Activated naive CD8-positive, alpha-beta T cell treated with anti-CD3 and anti-CD28 coated beads, Interleukin-2, amount 50 U/mL, for 24 hours (primary cell): ENCODE measurements around the gene PPM1L.

Source experiments
- ATAC-seq: fragments of 150-1000 bp; cut with Tn5 transposase; one replicate; pipeline ENCODE4 v1.10.0; 2021
- DNase-seq: peaks from one replicate; pipeline ENCODE4 v3.0.0; 2021
- H3K27ac Mint-ChIP-seq: one replicate; pipeline ENCODE4 v1.8.0; 2021; ENCODE audit warnings: mild to moderate bottlenecking, mixed read lengths
- H3K27me3 Mint-ChIP-seq: one replicate; pipeline ENCODE4 v1.8.0; 2021; ENCODE audit warnings: mixed read lengths
- H3K36me3 Mint-ChIP-seq: one replicate; pipeline ENCODE4 v1.8.0; 2021; ENCODE audit warnings: low read depth, mixed read lengths
- H3K4me1 Mint-ChIP-seq: one replicate; pipeline ENCODE4 v1.8.0; 2021; ENCODE audit warnings: mixed read lengths
- H3K4me3 Mint-ChIP-seq: one replicate; pipeline ENCODE4 v1.8.0; 2021; ENCODE audit warnings: mild to moderate bottlenecking, moderate library complexity, mixed read lengths
- H3K9me3 Mint-ChIP-seq: one replicate; pipeline ENCODE4 v1.8.0; 2021; ENCODE audit warnings: mixed read lengths

The PPM1L gene

DNA sequence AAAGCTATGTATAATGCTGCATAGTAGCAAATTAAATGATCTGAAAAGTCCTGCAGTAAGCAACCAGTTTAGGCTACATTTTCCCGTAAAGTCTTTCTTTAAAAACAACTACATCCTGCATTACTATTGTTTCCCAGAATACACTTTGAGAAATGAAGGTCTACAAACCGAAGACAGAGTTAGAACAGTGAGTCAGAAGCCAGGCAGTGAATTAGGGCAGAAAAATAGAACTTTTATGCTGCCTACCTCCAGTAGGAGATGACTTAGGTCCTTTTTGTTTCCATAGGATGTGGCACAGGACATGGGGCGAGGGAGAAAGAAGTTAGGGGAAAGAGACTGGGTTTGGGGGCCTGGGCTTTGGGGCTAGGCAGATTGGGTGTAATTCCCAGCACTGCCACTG lies 127.3 kb downstream of the PPM1L start:
- Mint-ChIP-seq H3K27ac (no peak overlapping the region), H3K9me3 (peaks cover 15% of the 10 kb centered on the region), H3K4me3 (no peak overlapping the region), H3K36me3 (peaks cover 7% of the 10 kb centered on the region), H3K4me1 (no peaks in the 10 kb centered on the region), H3K27me3 (peaks cover 8% of the 10 kb centered on the region)
- ATAC-seq (no peak), DNase-seq (no peak)

GRCh38 chr3:160885791-160886286 lies 129.8 kb downstream of the PPM1L start:
- Mint-ChIP-seq H3K4me3 (no peak overlapping the region), H3K4me1 (no peaks in the 10 kb centered on the region), H3K9me3 (peaks cover 15% of the 10 kb centered on the region), H3K36me3 (peaks cover 7% of the 10 kb centered on the region), H3K27me3 (peaks cover 6% of the 10 kb centered on the region), H3K27ac (no peak overlapping the region)
- DNase-seq: no peak
- ATAC-seq: no peak

DNA sequence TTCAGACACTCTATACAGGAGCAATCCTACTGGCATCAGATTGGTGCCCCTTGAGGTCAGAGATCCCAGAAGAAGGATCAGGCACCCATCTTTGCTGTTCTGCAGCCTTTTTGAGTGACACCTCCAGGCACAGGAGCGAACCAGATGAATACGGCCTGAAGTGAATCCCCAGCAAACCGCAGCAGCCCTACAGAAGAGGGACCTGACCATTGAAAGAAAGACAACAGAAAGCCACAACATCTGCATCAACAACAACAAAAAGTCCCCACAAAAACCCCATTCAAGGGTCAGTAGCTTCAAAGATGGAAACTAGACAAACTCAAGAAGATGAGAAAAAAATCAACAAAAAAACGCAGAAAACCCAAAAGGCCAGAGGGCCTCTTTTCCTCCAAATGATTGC lies 130.4 kb downstream of the PPM1L start:
- Mint-ChIP-seq H3K9me3 (peaks cover 15% of the 10 kb centered on the region), H3K4me1 (no peaks in the 10 kb centered on the region), H3K27me3 (peaks cover 2% of the 10 kb centered on the region), H3K27ac (no peak overlapping the region), H3K36me3 (peaks cover 7% of the 10 kb centered on the region), H3K4me3 (no peak overlapping the region)
- no peak for DNase-seq
- ATAC-seq: no peak

- H3K27me3 Mint-ChIP-seq: no peaks in the 10 kb centered on the region
- H3K36me3 Mint-ChIP-seq: no peaks in the 10 kb centered on the region
- ATAC-seq (no peak), DNase-seq (no peak)
- H3K4me3 Mint-ChIP-seq: no peak overlapping the region
- no peak overlapping the region for H3K27ac Mint-ChIP-seq
- peaks cover under 1% of the 10 kb centered on the region for H3K9me3 Mint-ChIP-seq
- H3K4me1 Mint-ChIP-seq: no peaks in the 10 kb centered on the region
These were observed 137.2 kb downstream of the PPM1L start for GRCh38 chr3:160893207-160893606.

DNA sequence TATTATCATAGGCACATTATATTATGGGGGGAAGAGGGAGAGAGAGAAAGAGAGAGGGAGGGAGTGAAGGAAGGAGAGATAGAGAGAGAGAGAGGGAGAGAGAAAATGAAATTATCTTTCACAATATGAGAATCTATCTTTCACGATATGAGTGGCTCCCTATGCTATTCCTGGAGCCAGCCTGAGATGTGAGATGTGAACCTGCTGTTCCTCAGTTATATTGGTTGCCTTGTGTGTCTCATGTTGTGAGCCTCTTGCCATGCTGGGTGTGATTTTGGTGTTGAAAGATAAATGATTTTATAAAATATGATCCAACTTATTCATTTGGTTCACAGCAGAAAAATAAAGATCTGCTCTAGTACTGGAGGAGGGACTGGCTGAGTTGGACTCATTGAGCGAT lies 148.7 kb downstream of the PPM1L start:
- peaks cover 11% of the 10 kb centered on the region for H3K9me3 Mint-ChIP-seq
- no peak for ATAC-seq
- DNase-seq: no peak
- no peak overlapping the region for H3K4me3 Mint-ChIP-seq
- no peak overlapping the region for H3K27ac Mint-ChIP-seq
- no peaks in the 10 kb centered on the region for H3K27me3 Mint-ChIP-seq
- peaks cover 2% of the 10 kb centered on the region for H3K36me3 Mint-ChIP-seq
- no peaks in the 10 kb centered on the region for H3K4me1 Mint-ChIP-seq

DNA sequence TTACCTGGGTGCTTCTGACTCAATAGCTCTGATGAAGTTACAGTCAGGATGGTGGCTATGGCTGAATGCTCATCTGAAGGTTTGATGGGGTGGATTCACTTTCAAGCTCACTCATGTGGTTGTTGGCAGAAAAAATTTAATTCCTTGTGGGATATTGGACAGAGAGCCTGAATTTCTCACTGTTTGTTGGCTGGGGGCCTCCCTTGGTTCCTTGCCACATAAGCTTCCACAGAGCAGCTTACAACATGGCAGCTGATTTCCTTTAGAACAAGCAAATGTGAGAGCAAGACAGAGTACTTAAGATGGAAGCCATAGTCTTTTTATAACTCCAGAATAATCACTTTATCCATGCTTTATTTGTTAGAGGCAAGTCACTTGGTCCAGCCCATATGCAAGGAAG lies 150.6 kb downstream of the PPM1L start:
- no peaks in the 10 kb centered on the region for H3K4me1 Mint-ChIP-seq
- H3K4me3 Mint-ChIP-seq: no peak overlapping the region
- H3K27me3 Mint-ChIP-seq: no peaks in the 10 kb centered on the region
- peaks cover 11% of the 10 kb centered on the region for H3K9me3 Mint-ChIP-seq
- no peak for DNase-seq
- no peak overlapping the region for H3K27ac Mint-ChIP-seq
- peaks cover 2% of the 10 kb centered on the region for H3K36me3 Mint-ChIP-seq
- no peak for ATAC-seq

DNA sequence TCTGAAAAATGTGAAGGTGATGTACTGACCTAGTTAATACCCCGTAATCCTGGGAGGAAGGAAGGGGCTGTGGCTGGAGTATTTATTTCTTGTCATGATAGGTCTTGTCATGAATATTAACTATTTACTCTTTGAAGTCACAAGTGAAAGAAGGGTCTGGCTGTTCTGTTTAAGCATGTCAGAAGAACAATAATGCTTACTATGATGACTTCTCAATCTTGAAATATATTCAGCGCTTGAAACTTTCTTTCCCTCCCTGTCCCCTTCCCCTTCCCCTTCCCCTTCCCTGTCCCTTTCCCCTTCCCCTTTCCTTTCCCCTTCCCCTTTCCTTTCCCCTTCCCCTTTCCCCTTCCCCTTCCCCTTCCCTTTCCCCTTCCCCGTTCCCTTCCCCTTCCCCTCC lies 153.9 kb downstream of the PPM1L start:
- ATAC-seq (no peak), DNase-seq (no peak)
- peaks cover 8% of the 10 kb centered on the region for H3K9me3 Mint-ChIP-seq
- H3K27me3 Mint-ChIP-seq: no peaks in the 10 kb centered on the region
- peaks cover 2% of the 10 kb centered on the region for H3K36me3 Mint-ChIP-seq
- no peak overlapping the region for H3K4me3 Mint-ChIP-seq
- H3K27ac Mint-ChIP-seq: no peak overlapping the region
- no peaks in the 10 kb centered on the region for H3K4me1 Mint-ChIP-seq

DNA sequence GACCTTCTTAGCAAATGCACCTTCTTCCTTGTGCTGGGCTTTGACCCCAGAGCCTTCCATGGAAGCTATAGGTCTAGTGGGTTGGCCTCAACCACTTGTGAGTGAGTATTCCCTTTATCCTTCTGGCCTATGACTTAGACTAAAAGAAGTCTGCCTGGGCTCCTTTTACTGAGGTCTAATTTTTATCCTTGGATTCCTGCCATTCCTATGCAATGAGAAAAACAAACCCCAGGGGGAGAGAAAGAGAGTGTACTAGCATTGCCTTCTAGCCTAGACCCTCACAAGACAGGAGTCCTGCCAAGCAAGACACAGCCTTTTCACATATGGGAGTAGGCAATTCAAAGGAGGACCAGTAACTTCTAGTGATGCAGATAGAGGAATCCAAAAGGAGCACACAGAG lies 155.4 kb downstream of the PPM1L start:
- H3K4me3 Mint-ChIP-seq: no peak overlapping the region
- H3K4me1 Mint-ChIP-seq: no peaks in the 10 kb centered on the region
- ATAC-seq: no peak
- no peaks in the 10 kb centered on the region for H3K27me3 Mint-ChIP-seq
- no peak overlapping the region for H3K27ac Mint-ChIP-seq
- peaks cover 7% of the 10 kb centered on the region for H3K9me3 Mint-ChIP-seq
- DNase-seq: no peak
- peaks cover 2% of the 10 kb centered on the region for H3K36me3 Mint-ChIP-seq

DNA sequence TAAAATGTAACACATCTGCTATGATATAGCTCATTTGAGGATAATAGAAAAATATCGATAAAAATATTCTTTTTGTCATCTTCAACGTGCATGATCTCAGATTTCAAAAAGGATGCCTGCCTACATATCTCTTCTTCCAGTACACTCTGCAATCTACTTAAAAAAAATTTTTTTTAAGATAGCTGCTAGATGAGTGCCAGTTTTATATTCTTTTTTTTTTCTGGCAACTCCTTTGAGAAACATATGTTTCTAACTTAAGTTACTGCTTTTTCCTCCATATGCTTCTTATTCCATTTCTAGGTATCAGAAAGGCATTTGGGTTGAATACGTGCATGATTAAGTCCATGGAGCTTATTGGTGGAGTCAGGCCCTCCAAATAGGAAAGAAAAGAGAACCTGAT lies 160.4 kb downstream of the PPM1L start:
- H3K27me3 Mint-ChIP-seq: no peaks in the 10 kb centered on the region
- H3K27ac Mint-ChIP-seq: no peak overlapping the region
- DNase-seq (no peak), ATAC-seq (no peak)
- no peaks in the 10 kb centered on the region for H3K4me1 Mint-ChIP-seq
- no peaks in the 10 kb centered on the region for H3K36me3 Mint-ChIP-seq
- no peak overlapping the region for H3K4me3 Mint-ChIP-seq
- no peaks in the 10 kb centered on the region for H3K9me3 Mint-ChIP-seq

DNA sequence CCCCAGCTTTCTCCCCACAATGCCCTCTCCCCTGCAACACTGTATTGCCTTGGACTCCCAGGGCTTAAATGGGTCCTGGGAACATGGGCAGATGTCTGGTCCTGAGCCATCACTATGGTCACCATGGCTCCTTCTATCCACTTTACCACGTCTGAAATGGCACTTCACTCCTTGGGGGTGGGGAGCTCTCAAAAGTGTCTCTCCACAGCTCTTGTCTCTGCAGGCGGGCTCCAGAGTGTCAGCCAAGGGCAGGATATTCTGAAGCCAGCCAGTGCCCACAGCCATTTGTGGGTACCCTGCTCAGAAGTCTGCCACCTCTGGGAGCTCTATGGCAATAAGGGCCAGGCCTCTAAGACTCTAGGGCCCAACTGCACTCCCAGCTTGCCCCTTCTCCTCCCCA lies 163.9 kb downstream of the PPM1L start:
- Mint-ChIP-seq H3K4me3 (no peak overlapping the region), H3K36me3 (no peaks in the 10 kb centered on the region), H3K27ac (no peak overlapping the region), H3K4me1 (peaks cover 7% of the 10 kb centered on the region), H3K9me3 (no peaks in the 10 kb centered on the region), H3K27me3 (no peaks in the 10 kb centered on the region)
- DNase-seq (no peak), ATAC-seq (no peak)

DNA sequence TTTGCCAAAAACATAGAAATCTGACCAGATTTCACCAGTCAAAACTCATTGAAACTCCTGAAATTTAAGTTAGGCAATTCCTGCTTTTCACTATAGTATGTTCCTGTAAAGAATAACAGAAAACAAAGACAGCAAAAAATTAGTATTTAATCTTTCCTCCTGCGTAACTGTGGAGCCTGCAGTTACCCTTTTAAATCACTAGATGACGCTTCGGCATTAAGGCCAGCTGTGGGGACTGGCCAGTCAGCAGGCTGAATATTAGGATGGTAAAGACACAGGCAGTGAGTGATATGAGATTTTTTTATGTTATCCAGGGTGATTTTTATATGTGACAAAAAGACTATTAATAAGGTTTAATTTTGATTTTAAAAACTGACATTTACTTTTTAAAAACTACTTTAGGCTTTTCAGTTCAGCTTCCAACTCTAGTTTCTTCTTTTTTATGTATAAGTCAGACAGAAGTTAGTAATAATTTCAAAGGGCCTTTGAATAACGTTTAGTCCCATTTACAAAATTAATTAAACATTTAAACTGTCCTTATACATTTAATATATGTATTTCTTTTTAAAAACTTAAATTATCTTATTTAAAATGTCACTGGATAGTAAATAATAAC lies 165.1 kb downstream of the PPM1L start:
- no peak for DNase-seq
- Mint-ChIP-seq H3K27me3 (no peaks in the 10 kb centered on the region), H3K9me3 (no peaks in the 10 kb centered on the region), H3K4me3 (no peak overlapping the region), H3K36me3 (no peaks in the 10 kb centered on the region), H3K27ac (no peak overlapping the region), H3K4me1 (peaks cover 7% of the 10 kb centered on the region)
- ATAC-seq: no peak

DNA sequence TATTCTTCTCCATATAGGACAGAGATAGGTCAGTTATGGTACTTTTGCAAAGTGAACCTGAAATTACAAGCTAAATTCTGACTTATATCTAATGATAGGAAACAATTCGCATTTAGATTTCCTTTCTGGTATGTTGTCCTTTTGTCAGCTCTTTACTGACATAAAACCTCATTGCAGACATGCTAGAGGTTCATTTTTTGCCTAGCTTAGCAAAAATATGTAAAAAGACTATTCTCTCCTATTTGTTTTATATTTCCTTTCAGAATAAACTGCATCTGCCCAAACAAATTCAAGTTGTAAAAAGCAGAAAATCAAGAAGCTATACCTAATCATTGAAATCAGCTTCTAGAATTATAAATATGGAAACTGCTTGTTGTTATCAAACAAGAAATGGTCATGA lies 168.7 kb downstream of the PPM1L start:
- DNase-seq: no peak
- peaks cover 7% of the 10 kb centered on the region for H3K4me1 Mint-ChIP-seq
- no peaks in the 10 kb centered on the region for H3K36me3 Mint-ChIP-seq
- no peak overlapping the region for H3K27ac Mint-ChIP-seq
- ATAC-seq: no peak
- peaks cover under 1% of the 10 kb centered on the region for H3K27me3 Mint-ChIP-seq
- no peak overlapping the region for H3K4me3 Mint-ChIP-seq
- H3K9me3 Mint-ChIP-seq: no peaks in the 10 kb centered on the region

- DNase-seq (no peak), ATAC-seq (no peak)
- Mint-ChIP-seq H3K27me3 (peaks cover 2% of the 10 kb centered on the region), H3K4me3 (no peak overlapping the region), H3K27ac (no peak overlapping the region), H3K4me1 (peaks cover 2% of the 10 kb centered on the region), H3K9me3 (no peaks in the 10 kb centered on the region), H3K36me3 (no peaks in the 10 kb centered on the region)
These were observed 171.6 kb downstream of the PPM1L start for GRCh38 chr3:160927620-160928019.

GRCh38 chr3:160928183-160928726 lies 172.2 kb downstream of the PPM1L start:
- Mint-ChIP-seq H3K27me3 (peaks cover 2% of the 10 kb centered on the region), H3K4me3 (no peak overlapping the region), H3K4me1 (peaks cover 2% of the 10 kb centered on the region), H3K36me3 (no peaks in the 10 kb centered on the region), H3K27ac (no peak overlapping the region), H3K9me3 (no peaks in the 10 kb centered on the region)
- ATAC-seq (no peak), DNase-seq (no peak)

GRCh38 chr3:160929595-160929994 lies 173.6 kb downstream of the PPM1L start:
- Mint-ChIP-seq H3K36me3 (no peaks in the 10 kb centered on the region), H3K4me1 (no peaks in the 10 kb centered on the region), H3K4me3 (no peak overlapping the region), H3K27me3 (peaks cover 2% of the 10 kb centered on the region), H3K27ac (no peak overlapping the region), H3K9me3 (no peaks in the 10 kb centered on the region)
- ATAC-seq (no peak), DNase-seq (no peak)

DNA sequence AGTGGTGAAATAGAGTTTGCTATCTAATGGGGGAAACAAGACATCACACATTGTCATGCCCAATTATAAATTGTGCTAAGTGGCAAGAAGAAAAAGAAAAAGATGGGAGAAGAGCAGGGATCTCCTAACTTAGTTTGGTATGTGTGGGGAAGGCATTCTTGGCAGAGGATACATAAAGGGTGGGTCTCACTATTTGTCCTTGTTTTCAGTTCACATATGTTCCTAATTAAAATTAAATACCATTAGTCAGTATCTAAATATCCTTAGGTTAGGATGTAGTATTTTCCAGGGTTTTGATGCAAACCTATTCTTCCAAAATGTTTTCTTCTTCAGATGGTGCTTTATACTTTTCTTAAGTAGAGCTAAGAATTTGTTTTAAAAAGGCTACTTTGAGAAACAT lies 175.4 kb downstream of the PPM1L start:
- no peaks in the 10 kb centered on the region for H3K9me3 Mint-ChIP-seq
- no peak overlapping the region for H3K27ac Mint-ChIP-seq
- H3K4me1 Mint-ChIP-seq: no peaks in the 10 kb centered on the region
- H3K27me3 Mint-ChIP-seq: peaks cover 2% of the 10 kb centered on the region
- no peaks in the 10 kb centered on the region for H3K36me3 Mint-ChIP-seq
- H3K4me3 Mint-ChIP-seq: no peak overlapping the region
- ATAC-seq (no peak), DNase-seq (no peak)
